Measurements from ENCODE around the gene TSPAN32. TPM values are rescaled to one million over a fixed set of nuclear protein-coding genes. Genes with fewer than 3 reads are reported as not detected.
"Not testable (repeated sequence)": the region's sequence is repeated elsewhere in the genome, so short reads cannot be mapped to it uniquely, and the experiment has no call there.

TSPAN32 gene
- total RNA-seq, 1 donor from 2014 or later = 15.0 TPM

DNA sequence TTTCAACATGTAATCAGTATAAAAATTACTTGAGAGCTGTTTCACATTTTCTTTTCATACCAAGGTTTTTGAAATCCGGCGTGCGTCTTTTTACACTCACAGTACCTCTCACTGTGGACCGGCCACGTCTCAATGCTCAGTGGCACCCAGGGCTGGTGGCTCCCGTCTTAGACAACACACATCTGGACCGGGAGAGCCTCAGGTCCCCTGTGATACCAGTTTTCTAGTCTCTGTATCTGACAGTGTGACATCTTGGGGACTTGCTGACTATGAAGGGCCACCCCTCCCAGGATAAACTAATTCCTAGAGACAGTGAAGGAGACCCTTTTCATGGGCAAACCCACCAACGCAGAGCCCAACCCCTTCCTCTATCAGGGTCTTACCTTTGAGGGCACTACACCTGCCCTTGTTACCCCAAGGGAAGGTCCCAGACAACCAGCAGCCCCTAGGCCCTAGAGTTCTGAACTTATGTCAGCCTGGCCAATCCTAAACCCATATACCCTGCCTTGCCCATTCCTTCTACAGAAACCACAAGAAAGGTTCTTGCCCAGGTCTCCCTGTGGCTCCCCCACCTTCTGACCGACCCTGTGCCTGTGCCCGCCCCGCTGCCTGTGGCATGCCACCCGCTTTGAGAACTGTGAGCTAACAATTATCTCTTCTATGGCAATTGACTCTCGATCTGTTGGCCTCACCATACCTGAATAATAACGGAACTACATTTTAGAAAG lies 25.4 kb upstream of the TSPAN32 start:
- no peak for ATAC-seq
- DNase-seq (ENCODE audit: missing footprints) = no peak
- intact Hi-C loops (cut with DNase I) = no loop called here

DNA sequence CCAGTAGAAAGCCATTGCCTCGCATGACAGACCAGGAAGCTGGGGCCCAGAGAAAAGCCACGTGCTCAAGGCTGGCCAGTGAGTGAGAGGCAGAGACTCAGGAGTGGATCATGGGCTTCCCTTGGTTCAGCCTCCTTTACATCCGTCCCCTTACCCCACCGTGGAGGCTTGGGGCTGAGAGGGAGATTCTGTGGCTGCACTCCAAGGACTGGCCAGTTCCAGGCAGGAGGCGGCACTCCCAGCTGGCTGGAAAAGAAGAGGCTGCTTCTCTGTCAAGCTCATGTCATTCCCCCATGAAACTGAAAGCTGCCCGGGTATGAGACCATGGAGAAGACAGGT lies 24.8 kb upstream of the TSPAN32 start:
- ATAC-seq (no peak), DNase-seq (ENCODE audit: missing footprints) (no peak)
- intact Hi-C loops (cut with DNase I) = no loop called here

DNA sequence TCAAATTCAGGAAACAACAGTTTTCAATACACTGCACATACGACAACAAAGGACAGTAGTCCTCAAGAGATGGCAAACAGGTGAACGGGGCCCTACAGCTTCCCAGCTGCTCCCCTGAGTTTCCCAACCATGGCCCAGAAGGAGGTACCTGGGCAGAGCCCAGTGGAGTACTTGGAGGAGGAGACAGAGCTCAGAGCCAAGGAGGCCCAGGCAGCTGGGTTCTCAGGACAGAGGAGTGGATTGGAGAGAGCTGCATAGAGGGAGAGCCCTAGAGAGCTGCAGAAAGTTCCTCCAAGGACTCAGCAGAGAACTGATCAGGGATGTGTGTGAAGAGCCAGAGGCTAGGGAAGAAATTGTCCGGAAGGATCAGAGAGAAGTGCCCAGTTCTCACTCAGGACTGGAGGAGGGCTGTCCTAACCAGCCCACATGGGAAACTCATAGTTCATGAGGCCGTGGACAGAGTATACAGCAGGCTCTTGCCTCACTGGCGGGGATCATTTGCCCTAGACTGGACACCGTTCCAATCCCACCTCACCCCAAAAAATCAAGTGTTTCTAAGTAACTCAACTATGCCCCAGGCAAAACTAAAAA lies 23.8 kb upstream of the TSPAN32 start:
- ATAC-seq (no peak), DNase-seq (ENCODE audit: missing footprints) (no peak)
- intact Hi-C loops (cut with DNase I) = no loop called here

DNA sequence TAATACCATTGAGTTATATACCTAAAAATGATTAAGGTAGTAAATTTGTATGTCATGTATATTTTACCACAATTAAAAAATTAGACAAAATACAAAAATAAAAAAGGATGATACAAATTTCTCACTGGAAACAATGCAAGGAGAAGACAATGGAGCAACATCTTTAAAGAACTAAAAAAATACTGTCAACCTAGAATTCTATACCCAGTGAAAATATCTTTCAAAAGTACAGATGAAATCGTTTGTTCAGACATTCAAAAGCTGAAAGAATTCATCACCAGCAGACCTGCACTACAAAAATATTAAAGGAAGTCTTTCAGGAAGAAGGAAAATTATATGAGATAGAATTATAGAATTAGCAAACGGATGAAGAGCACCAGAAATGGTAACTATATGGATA lies 21.6 kb upstream of the TSPAN32 start:
- DNase-seq (ENCODE audit: missing footprints) (no peak), ATAC-seq (no peak)
- intact Hi-C loops (cut with DNase I) = no loop called here

DNA sequence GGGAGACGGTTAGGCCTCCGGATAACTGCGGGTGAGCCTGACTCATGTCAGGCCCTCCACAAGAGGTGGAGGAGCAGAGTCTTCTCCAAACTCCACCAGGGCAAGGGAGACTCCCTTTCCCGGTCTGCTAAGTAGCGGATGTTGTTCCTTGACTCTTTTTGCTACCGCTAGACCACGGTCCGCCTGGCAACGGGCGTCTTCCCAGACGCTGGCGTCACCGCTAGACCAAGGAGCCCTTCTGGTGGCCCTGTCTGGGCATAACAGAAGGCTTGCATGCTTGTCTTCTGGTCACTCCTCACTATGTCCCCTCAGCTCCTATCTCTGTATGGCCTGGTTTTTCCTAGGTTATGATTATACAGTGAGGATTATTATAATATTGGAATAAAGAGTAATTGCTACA lies 15.5 kb upstream of the TSPAN32 start:
- intact Hi-C loops (cut with DNase I); DNase-seq (ENCODE audit: missing footprints); ATAC-seq: not testable (repeated sequence)

DNA sequence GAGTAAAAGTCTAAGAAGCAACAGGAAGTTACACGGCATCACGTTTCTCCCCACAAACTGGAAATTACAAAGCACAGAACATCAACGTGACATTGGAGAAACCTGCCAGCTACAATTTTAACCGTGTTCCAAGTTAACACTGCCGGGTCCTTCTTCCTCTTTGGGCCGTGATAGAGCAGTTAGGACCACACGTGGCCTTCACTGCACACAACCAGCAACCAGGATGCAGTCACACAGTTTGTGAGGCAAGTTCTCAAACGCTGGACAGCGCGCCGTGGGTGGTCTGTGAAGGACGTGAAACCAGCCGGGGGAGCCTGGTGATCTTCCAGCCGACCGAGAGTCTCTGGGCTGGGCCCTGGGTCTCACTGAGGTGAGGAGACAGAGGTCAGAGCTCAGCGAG lies 14.7 kb upstream of the TSPAN32 start:
- DNase-seq (ENCODE audit: missing footprints) (no peak), ATAC-seq (no peak)
- intact Hi-C loops (cut with DNase I) = no loop called here

DNA sequence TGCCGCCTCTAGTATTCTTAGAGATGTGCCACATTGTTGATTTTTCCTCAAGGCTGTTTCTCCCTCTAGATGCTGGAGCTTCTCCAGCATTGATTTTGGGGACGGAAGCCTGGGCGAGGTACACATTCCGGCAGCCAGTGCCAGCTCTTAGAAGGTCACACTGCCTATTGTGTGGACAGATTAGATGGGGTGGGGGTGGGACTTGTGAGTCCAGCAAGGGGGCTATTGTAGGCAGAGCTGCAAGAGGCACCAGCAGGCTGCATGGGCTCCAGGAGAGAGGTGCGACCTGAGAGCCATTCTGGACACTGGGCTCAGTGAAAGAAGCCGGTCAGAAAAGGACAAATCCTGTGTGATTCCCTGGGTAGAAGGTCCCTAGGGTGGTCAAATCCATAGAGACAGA lies 12.5 kb upstream of the TSPAN32 start:
- no peak for ATAC-seq
- intact Hi-C loops (cut with DNase I) = no loop called here
- no peak for DNase-seq (ENCODE audit: missing footprints)

DNA sequence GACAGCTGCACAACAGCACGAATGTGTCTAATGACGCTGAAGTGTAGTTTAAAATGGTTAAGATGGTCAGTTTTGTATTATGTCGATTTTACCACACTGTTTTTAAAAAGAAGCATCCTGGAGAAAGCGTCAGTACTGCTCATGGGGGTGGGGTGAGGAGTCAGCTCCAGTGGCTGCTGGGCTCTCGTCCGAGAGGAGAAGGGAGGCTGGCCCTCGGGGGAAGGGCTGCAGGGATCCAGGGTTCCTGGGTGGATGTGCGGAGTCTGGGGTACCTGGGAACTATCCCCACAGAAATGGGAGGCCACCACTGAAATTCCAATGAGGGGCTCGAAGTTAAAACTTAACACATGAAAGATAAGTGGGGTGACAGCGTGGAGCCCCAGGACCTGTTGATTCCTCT lies 12.0 kb upstream of the TSPAN32 start:
- no peak for ATAC-seq
- DNase-seq (ENCODE audit: missing footprints) = no peak
- intact Hi-C loops (cut with DNase I) = no loop called here

DNA sequence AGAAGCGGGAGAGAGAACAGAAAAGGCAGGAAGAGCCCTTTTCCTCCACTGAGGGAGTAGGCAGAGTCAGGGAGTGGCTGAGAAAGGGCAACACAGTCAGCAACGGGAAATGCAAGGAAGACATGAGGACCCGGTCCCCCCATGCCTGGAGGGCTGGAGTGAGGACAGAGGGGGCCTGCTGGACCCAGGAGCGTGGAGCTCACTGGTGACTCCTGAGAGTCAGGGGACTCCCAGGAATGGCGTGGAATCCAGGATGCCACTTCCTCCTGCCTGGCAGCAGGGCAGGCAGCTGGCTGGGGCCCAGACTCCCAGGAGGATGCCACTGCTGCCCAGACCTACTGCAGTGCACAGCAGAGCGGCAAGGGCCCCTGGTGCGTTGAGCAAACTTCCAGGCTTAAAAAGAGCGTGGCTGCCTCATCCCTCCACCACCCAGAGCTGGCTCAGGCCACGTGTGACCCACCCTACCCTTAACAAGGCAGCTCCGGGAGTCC lies 11.4 kb upstream of the TSPAN32 start:
- intact Hi-C loops (cut with DNase I) = no loop called here
- DNase-seq (ENCODE audit: missing footprints) (no peak), ATAC-seq (no peak)

DNA sequence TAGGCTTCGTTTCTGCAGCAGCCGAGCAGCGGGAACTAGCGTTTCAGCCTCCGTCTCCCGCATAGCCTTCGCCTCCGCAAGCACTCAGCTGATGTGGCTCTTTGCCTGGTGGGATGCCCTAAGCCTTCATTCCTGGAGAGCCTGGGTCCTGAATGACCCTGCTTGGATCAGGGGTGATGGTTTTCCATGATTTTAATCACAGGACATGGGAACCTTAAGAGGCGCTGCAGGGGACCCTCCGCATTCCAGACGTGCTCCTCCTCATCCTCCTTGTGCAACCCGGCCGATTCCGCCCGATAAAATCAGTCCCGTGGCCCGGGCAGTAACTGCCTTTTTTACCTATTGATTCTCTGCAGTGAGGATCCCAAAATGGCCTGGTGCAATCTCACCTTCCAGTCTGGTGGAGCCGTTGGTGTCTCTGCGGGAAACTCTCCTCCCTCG lies 8.3 kb upstream of the TSPAN32 start:
- no peak for ATAC-seq
- intact Hi-C loops (cut with DNase I) = no loop called here
- no peak for DNase-seq (ENCODE audit: missing footprints)

DNA sequence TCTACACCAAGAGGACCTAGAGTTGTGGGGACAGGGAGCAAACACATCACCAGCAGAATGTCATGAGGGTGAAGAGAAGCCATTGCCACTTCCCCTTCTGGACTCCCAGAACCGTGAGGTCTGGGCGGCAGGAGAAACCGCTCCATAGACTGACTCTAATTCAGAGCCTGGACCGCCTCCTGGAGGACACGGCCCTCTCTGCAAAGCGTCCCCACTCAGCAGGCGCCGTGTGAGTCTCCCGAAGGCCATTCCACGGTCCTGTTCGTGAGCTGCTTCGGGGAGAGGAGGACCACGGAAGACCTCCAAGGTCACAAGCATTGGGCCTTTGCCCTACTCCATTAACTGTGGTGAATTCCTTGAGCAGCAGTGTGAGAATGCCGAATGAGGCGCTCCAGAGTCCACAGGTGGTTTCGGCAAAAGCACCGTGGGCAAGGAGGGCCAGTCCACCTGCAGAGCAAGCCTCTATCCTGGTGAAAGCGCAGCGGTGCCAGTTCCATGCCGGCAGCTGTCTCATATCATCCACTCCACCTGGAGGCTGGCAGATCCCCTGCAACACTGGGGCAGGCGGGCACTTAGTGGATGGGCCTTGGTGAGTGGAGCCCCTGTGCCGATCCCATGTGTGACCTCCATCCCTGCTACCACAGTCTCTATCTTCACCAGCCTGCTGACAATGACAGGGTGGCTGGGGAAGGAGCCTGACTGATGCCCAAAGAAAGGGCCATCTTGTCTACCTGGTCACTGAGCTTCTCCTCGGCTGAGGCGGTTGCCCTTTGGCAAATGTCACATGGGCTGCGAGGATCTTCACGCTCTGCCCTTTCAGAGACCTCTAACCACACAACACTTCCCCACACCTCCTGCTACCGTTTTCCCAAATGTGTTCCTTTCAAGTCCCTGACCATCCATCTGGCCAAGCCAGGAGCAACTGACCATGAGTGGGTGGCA lies 7.6 kb upstream of the TSPAN32 start:
- intact Hi-C loops (cut with DNase I) = no loop called here
- DNase-seq (ENCODE audit: missing footprints) (peak; percentile 65), ATAC-seq (no peak)

DNA sequence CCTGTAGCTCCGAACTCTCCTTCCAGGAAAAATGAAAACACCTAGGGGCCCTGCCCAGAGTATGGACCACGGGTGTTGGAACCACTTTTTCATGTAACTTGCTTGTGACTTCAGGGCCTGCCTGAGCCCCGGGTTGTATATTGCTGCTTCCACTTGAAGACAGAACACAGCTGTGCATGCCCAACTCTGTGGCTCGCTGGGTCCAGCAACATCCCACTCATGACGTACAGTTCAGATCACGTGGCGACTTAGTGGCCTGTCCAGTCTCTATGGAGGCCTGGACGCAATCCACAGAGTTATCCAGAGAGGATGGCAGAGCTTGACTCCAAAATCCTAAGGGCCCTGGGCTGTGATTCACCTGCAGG lies 6.9 kb upstream of the TSPAN32 start:
- ATAC-seq = no peak
- DNase-seq (ENCODE audit: missing footprints) = no peak

DNA sequence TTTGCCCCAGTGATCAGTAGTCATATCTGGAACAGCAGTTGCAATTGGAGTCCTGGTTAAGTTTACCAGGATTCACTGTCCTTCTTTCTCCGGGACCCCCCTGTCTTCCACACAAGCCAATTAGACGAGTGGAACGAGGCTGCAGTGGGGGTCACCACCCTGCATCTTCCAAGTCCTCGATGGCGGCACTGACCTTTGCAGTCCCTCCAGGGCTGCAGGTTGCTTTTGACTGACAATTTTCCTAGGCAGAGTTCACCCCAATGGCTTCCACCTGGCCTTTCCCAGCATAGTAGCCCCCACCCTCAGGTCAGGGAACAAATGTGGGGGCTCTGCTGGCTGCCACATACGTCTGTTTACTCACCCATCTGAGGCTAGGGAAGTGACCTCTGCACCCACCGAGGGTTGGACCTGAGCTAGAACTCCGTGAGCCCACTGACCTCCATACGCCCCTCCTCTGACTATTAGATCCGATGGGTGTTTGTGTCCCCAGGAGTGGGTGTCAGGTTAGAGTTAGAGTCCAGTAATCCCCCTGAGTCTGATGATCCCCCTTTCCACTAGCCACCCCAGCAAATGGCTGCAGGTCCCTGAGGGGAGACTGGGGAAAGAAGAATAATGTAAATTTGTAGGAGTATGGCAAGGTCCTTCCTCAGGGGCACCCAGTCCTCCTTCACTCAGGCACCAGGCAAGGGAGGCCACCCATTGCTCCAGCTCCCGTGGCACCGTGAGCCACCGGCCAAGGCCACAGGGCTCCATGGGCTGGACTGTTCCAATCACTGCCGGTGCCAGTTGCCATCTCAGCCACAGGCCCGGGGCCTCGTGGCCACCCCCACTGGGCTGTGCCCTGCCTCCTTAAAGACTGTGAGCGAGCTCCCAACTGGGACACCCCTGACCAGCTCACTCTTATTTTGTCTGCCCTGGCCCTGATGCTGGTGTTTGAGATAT lies 5.6 kb upstream of the TSPAN32 start:
- ATAC-seq (no peak), DNase-seq (ENCODE audit: missing footprints) (no peak)
- intact Hi-C loops (cut with DNase I) = no loop called here

More for the DNA sequence above, 6.9 kb upstream of the TSPAN32 start:
- intact Hi-C loops (cut with DNase I) = no loop called here

DNA sequence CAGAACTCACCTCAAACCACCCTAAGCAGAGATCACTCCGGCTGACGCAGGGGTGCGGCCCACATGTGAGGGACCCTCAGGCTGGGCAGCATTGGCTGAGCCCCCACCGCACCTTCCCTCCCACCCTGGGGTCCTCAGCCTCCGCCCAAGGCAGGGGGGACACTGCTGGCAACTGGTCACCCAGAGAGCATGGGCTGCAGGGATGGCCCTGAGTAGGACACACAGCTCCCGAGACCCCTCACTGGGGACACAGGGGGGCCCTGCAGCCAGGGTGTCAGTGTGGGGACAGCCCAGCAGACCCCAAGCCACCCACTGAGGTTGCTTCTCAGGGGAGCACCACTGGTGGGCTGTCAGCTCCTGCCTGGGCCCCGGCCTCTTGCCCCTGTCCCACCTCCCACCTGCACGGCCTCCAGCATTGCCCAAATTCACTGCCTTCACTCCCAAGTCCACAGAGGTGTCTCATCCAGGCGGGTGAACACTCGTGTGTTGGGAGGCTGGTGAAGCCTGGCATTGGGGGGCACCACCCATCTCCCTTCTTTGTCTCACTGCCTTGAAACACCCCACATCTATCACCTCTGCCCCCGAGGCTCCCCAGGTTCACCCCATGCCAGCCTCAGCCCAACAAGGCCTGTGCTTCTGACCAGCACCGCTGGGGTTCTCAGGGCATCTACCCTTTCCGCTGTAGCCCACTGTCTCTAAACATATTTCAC lies 4.7 kb upstream of the TSPAN32 start:
- no peak for DNase-seq (ENCODE audit: missing footprints)
- intact Hi-C loops (cut with DNase I) = no loop called here
- ATAC-seq = no peak

DNA sequence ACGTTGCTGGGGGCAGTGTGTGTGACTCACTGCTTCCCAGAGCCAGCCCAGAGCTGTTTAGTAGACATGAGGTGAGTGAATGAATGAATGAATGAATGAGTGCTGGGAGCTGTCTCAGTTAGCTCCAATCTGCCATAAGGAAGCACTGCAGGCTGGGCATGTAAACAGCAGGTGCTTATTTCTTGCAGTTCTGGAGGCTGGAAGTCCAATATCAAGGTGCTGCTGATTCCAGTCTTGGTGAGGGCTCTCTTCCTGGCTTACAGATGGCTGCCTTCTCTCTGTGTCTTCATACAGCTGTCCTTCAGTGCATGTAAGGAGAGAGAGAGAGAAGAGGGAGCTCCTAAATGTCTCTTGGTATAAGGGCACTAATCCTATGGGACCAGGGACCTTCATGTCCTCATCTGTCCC lies 4.2 kb upstream of the TSPAN32 start:
- DNase-seq (ENCODE audit: missing footprints) = no peak
- no peak for ATAC-seq
- intact Hi-C loops (cut with DNase I) = no loop called here

DNA sequence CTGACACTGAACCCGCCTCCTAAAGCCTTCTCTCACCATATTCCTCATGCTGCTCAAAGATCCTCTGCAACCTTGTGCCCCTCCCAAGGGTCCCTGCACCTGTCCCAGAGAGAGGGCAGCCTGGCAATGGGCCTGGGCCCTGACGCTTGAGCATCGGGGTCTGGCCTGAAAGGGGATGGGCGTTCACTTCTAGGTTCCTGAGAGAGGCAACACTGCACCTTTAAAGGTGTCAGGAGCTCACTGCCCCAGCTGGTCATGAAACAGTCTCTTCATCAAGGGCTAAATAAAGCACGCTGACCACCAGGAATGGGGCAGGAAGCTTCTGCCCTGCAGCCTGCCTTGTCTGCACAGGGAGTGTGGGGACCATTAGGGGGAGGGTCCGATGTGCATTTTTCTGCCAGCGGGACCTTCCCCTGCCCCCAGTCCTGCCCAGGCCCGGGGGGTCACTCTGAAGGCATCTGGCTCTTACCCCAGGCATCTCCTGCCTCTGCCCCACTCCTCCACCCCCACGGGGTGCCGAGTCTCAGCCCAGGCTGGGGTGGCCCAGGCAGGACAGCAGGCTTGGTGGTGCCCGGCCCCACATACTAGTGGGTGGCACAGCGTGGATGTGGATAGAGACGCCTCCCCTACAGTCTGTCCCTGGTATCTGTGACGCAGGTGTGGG lies 3.5 kb upstream of the TSPAN32 start:
- DNase-seq (ENCODE audit: missing footprints) (no peak), ATAC-seq (no peak)
- intact Hi-C loops (cut with DNase I) = no loop called here
